Measurements from ENCODE around the gene NIPAL3. TPM values are rescaled to one million over a fixed set of nuclear protein-coding genes. Genes with fewer than 3 reads are reported as not detected.

NIPAL3 gene
- total RNA-seq, 1 experiment from 2014 or later: 11.2 TPM

DNA sequence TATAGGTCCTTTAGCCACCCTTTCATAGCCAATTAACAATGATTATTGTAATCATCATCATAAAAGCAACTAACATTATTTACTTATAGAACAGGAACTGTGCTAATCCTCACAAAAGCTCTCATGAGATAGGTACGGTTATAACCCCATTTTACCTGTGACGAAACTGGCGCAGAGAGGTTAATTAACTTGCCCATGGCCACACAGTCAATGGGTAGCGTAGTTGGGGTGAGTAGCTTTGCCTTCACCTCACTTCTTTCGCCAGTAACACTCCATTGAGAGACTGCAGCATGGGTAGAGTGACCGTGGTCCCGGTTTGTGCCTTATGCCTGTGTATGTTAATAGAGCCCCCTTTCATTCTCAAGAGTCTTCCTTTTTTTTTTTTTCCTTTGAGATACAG lies 10.3 kb downstream of the NIPAL3 start (continued):
- TF ChIP-seq, protein P1, sequence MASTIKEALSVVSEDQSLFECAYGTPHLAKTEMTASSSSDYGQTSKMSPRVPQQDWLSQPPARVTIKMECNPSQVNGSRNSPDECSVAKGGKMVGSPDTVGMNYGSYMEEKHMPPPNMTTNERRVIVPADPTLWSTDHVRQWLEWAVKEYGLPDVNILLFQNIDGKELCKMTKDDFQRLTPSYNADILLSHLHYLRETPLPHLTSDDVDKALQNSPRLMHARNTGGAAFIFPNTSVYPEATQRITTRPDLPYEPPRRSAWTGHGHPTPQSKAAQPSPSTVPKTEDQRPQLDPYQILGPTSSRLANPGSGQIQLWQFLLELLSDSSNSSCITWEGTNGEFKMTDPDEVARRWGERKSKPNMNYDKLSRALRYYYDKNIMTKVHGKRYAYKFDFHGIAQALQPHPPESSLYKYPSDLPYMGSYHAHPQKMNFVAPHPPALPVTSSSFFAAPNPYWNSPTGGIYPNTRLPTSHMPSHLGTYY (CRISPR knock-in tag; IDR thresholded peaks at IDR 0.05): no peak
- no peak for TF ChIP-seq OVOL2 (CRISPR knock-in tag; IDR thresholded peaks at IDR 0.05; ENCODE audit: borderline replicate concordance)

DNA sequence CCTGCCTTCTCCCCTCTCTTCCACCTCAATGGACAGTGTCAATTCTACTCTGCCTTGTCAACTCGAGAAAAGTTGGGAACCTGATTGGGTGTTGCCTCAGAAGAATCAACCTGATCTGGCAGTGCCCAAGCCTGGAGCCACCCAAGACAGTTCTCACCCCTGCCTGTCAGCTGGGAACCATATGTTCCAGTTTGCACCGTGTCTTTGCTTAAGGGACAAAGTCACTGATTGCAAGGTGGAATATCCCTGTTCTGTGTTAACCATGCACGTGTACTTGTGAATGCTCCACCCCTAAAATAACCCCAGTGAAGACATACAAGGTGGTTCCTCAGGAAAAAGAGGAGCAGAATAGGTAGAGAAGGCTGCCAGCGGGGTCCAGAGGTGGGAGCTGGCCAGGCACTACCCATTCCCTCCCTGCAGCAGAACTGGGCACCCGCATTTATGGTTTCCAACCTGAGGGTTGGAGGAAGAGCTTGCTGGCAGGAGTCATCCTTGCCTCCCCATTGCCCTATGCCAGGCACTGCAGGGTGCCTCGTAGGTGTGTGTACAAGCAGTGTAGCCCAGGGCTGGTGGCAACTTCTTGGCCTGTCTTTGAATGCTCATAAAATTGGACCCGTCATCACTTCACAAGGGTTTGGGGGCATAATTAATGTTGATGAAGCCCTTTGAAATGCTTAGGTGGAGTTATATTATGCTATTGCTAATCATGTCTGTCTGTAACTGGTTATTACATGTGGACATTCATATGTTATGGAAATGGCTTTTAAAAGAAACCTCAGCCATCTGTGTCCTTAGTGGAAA lies 11.3 kb downstream of the NIPAL3 start:
- ChIA-PET POLR2A (no interaction called here), CTCF (interaction anchor here (4.6 kb wide), 1 partner anchor 11 kb away, joined by 21 read pairs; the partner anchor contains the start of gene NIPAL3)
- Mint-ChIP-seq H3K27ac (no peak overlapping the region), H3K27me3 (ENCODE audit: low read depth) (no peaks in the 10 kb centered on the region), H3K36me3 (no peaks in the 10 kb centered on the region), H3K9me3 (no peaks in the 10 kb centered on the region), H3K4me3 (no peak overlapping the region), H3K4me1 (peaks cover 22% of the 10 kb centered on the region)
- ATAC-seq (no peak), DNase-seq (ENCODE audit: low spot score) (no peak)
- TF ChIP-seq JUN (CRISPR knock-in tag; IDR thresholded peaks at IDR 0.05) (no peak), GABPB1 (CRISPR knock-in tag; IDR thresholded peaks at IDR 0.05) (no peak)
- TF ChIP-seq, protein P2, sequence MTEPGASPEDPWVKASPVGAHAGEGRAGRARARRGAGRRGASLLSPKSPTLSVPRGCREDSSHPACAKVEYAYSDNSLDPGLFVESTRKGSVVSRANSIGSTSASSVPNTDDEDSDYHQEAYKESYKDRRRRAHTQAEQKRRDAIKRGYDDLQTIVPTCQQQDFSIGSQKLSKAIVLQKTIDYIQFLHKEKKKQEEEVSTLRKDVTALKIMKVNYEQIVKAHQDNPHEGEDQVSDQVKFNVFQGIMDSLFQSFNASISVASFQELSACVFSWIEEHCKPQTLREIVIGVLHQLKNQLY (CRISPR knock-in tag; IDR thresholded peaks at IDR 0.05): no peak

DNA sequence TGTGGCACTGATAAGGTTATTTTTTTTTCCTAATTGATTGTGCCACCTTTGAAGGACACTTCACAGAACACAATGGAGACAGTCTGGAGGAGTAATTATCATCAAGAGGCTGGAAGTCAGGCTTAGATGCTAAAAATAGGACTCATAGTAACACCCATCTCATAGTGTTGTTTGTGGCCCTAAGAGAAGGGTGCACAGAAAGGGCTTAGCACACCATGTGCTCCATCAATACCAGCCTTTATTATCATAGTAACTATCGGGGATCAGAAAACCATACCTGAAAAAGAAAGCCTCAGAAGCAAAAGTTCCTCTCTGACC lies 11.9 kb downstream of the NIPAL3 start:
- Mint-ChIP-seq H3K36me3 (no peaks in the 10 kb centered on the region), H3K27me3 (ENCODE audit: low read depth) (no peaks in the 10 kb centered on the region), H3K4me1 (peaks cover 17% of the 10 kb centered on the region), H3K27ac (no peak overlapping the region), H3K4me3 (no peak overlapping the region), H3K9me3 (no peaks in the 10 kb centered on the region)
- ATAC-seq: no peak
- ChIA-PET POLR2A (interaction anchor here (0.7 kb wide), 1 partner anchor 63 kb away, joined by 4 read pairs; no protein-coding TSS in a partner anchor), CTCF (interaction anchor here (0.6 to 4.6 kb wide), 3 partner anchors 12 to 100 kb away, joined by 3 to 21 read pairs (median 6); partner anchors contain the start of gene NIPAL3)
- no peak for DNase-seq (ENCODE audit: low spot score)
- TF ChIP-seq ZNF671 (CRISPR knock-in tag; IDR thresholded peaks at IDR 0.05) (no peak), NFATC4 (CRISPR knock-in tag; IDR thresholded peaks at IDR 0.05) (no peak), SP1 (CRISPR knock-in tag; conservative IDR thresholded peaks at IDR 0.05) (no peak)
- TF ChIP-seq, protein P3, sequence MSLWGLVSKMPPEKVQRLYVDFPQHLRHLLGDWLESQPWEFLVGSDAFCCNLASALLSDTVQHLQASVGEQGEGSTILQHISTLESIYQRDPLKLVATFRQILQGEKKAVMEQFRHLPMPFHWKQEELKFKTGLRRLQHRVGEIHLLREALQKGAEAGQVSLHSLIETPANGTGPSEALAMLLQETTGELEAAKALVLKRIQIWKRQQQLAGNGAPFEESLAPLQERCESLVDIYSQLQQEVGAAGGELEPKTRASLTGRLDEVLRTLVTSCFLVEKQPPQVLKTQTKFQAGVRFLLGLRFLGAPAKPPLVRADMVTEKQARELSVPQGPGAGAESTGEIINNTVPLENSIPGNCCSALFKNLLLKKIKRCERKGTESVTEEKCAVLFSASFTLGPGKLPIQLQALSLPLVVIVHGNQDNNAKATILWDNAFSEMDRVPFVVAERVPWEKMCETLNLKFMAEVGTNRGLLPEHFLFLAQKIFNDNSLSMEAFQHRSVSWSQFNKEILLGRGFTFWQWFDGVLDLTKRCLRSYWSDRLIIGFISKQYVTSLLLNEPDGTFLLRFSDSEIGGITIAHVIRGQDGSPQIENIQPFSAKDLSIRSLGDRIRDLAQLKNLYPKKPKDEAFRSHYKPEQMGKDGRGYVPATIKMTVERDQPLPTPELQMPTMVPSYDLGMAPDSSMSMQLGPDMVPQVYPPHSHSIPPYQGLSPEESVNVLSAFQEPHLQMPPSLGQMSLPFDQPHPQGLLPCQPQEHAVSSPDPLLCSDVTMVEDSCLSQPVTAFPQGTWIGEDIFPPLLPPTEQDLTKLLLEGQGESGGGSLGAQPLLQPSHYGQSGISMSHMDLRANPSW (CRISPR knock-in tag; conservative IDR thresholded peaks at IDR 0.05; ENCODE audit: low read depth): no peak
- TF ChIP-seq, protein P4, sequence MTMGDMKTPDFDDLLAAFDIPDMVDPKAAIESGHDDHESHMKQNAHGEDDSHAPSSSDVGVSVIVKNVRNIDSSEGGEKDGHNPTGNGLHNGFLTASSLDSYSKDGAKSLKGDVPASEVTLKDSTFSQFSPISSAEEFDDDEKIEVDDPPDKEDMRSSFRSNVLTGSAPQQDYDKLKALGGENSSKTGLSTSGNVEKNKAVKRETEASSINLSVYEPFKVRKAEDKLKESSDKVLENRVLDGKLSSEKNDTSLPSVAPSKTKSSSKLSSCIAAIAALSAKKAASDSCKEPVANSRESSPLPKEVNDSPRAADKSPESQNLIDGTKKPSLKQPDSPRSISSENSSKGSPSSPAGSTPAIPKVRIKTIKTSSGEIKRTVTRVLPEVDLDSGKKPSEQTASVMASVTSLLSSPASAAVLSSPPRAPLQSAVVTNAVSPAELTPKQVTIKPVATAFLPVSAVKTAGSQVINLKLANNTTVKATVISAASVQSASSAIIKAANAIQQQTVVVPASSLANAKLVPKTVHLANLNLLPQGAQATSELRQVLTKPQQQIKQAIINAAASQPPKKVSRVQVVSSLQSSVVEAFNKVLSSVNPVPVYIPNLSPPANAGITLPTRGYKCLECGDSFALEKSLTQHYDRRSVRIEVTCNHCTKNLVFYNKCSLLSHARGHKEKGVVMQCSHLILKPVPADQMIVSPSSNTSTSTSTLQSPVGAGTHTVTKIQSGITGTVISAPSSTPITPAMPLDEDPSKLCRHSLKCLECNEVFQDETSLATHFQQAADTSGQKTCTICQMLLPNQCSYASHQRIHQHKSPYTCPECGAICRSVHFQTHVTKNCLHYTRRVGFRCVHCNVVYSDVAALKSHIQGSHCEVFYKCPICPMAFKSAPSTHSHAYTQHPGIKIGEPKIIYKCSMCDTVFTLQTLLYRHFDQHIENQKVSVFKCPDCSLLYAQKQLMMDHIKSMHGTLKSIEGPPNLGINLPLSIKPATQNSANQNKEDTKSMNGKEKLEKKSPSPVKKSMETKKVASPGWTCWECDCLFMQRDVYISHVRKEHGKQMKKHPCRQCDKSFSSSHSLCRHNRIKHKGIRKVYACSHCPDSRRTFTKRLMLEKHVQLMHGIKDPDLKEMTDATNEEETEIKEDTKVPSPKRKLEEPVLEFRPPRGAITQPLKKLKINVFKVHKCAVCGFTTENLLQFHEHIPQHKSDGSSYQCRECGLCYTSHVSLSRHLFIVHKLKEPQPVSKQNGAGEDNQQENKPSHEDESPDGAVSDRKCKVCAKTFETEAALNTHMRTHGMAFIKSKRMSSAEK (CRISPR knock-in tag; IDR thresholded peaks at IDR 0.05; ENCODE audit: borderline replicate concordance): no peak
